Measurements from ENCODE around the gene BAG1. TPM values are rescaled to one million over a fixed set of nuclear protein-coding genes. Genes with fewer than 3 reads are reported as not detected.

The BAG1 gene
- total RNA-seq, 2 experiments from 2014 or later: 56.3 to 57.1 TPM

DNA sequence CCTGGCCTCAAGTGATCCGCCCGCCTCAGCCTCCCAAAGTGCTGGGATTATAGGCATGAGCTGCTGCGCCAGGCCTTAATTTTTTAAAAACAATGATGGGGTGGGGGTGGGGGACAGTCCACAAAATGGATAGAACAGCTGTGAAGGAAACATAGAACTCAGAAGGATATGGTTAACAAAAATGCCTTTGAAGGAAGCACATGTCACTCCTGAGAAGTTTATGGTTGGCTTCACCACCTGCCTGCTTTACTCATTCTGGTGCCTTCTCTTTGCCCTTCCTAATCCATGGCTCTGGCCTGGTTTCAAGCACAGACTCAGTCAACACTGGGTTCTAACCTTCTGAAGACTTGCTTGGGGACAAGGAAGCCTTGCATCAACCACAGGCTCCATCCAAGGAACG lies 10.3 kb downstream of the BAG1 start:
- ChIA-PET CTCF (interaction anchor here (0.7 kb wide), 1 partner anchor 80 kb away, joined by 3 read pairs; no protein-coding TSS in a partner anchor), POLR2A (no interaction called here)
- no peak overlapping the region for H3K4me3 Mint-ChIP-seq
- no peak for DNase-seq
- H3K27me3 Mint-ChIP-seq: no peaks in the 10 kb centered on the region
- peaks cover 53% of the 10 kb centered on the region for H3K36me3 Mint-ChIP-seq (ENCODE audit: low read depth)
- H3K4me1 Mint-ChIP-seq: peaks cover 7% of the 10 kb centered on the region
- H3K9me3 Mint-ChIP-seq: no peaks in the 10 kb centered on the region
- no peak overlapping the region for H3K27ac Mint-ChIP-seq

DNA sequence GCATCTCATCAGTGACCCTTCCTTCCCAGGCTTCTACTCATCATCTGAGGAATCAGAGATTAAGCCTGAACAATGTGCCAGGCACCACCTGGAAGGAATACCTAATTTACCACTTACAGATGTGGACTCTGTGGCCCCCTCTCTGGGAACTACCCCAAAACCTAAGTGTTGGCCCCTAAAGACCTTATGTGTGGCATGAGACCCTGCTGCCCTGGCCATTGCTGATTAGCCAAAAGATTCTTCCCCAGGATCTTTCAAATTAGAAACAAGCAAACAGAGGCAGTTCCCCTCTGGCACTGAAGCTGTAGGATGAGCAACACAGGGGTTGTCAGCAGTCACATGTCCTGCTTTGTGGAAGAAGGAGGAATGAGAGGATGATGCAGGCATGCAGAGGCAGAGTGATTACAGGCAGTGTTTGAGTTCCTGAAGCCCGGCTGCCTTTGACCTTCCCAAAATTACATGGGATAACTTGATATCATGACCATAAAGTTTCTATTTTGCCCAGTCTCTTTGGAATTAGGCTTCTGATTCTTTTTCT lies 14.0 kb downstream of the BAG1 start:
- Mint-ChIP-seq H3K9me3 (no peaks in the 10 kb centered on the region), H3K27me3 (no peaks in the 10 kb centered on the region), H3K4me3 (no peak overlapping the region), H3K4me1 (peaks cover 5% of the 10 kb centered on the region), H3K36me3 (ENCODE audit: low read depth) (peaks cover 30% of the 10 kb centered on the region), H3K27ac (peak overlapping the region; percentile 33)
- POLR2A ChIA-PET: no interaction called here
- no peak for DNase-seq
- CTCF ChIA-PET: no interaction called here

DNA sequence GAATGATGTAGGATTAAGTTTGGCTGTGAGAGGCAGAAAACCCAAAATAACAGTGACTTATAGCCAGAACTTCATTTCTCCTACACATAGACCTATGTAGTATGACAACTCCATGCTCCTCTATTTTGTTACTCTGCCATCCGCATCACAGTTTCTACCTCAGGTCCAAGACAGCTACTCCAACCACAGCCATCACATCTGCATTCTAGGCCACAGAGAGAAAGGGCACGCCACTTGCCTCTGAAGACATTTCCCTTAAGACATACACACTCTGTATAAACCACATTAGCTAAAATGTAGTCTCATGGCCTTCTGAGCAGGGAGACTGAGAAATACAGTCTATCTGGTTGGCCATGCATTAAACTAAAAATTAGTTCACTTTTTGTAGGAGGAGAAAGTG lies 14.5 kb downstream of the BAG1 start:
- ChIA-PET CTCF (no interaction called here), POLR2A (no interaction called here)
- no peak overlapping the region for H3K27ac Mint-ChIP-seq
- DNase-seq: no peak
- H3K4me3 Mint-ChIP-seq: no peak overlapping the region
- H3K4me1 Mint-ChIP-seq: peaks cover 5% of the 10 kb centered on the region
- no peaks in the 10 kb centered on the region for H3K9me3 Mint-ChIP-seq
- no peaks in the 10 kb centered on the region for H3K27me3 Mint-ChIP-seq
- H3K36me3 Mint-ChIP-seq (ENCODE audit: low read depth): peaks cover 30% of the 10 kb centered on the region

DNA sequence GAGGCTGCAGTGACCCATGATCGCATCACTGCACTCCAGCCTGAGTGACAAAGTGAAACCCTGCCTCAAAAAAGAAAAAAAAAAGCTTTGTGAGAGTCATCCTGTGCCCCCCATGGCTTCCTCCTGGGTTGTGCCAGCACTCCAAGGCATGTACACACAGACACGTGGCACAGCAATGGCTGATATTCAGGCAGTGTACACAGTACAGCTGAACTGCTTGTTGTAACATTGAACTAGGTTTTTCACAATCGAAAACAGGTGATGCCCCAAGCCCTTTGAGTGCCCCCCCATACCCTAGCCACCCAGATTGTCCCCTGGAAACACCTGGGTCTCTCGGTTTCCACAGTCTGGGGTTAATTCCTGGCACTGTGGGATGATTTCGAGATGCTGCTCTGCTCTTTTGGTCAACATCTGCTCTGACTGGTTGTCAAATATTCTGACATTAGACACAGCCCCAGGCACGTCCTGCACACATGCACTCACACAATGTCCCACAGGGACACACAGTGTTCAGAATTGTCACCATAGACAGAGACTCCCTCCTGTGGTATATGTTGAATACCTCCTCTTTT lies 15.3 kb downstream of the BAG1 start:
- Mint-ChIP-seq H3K4me1 (peaks cover 5% of the 10 kb centered on the region), H3K36me3 (ENCODE audit: low read depth) (peaks cover 23% of the 10 kb centered on the region), H3K9me3 (no peaks in the 10 kb centered on the region), H3K4me3 (no peak overlapping the region), H3K27ac (no peak overlapping the region), H3K27me3 (no peaks in the 10 kb centered on the region)
- ChIA-PET POLR2A (interaction anchor here (0.9 to 1.9 kb wide), 2 partner anchors 9 to 15 kb away, joined by 3 to 6 read pairs; partner anchors contain the start of genes BAG1 and CHMP5), CTCF (interaction anchor here (0.6 kb wide), 1 partner anchor 1181 kb away, joined by 5 read pairs; no protein-coding TSS in a partner anchor)
- no peak for DNase-seq

- H3K4me1 Mint-ChIP-seq: peaks cover 8% of the 10 kb centered on the region
- POLR2A ChIA-PET: interaction anchor here (0.9 to 1.9 kb wide), 2 partner anchors 10 to 16 kb away, joined by 3 to 6 read pairs; partner anchors contain the start of genes BAG1 and CHMP5
- H3K27ac Mint-ChIP-seq: no peak overlapping the region
Observed at GRCh38 chr9:33248606-33249005, 15.9 kb downstream of the BAG1 start.

DNA sequence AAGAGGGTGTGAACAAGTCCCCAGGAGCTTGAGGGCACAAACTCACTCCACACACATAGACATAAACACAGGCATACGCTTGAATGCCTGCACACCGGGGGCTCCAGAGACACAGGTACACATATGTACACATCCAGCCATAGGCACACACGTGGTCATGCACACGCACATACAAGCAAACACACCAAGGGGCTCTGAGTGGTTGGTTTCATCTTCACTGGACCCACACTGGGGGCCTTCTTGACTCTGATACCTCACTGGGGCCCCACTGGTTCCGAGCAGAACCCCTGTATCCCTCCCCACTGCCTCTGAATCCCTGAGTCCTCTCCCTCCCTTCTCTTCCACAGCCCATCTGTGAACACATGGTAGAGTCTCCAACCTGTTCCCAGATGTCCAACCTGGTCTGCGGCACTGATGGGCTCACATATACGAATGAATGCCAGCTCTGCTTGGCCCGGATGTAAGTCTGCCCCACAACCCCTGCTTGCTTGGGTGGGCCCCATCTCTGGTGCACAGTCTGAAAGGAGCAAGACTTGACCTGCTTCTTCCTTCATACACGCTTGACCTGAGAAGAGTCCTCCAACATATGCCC lies 18.1 kb downstream of the BAG1 start:
- Mint-ChIP-seq H3K4me1 (peaks cover 10% of the 10 kb centered on the region), H3K27me3 (peaks cover 4% of the 10 kb centered on the region), H3K9me3 (no peaks in the 10 kb centered on the region), H3K4me3 (no peak overlapping the region), H3K27ac (no peak overlapping the region), H3K36me3 (ENCODE audit: low read depth) (peaks cover 10% of the 10 kb centered on the region)
- no peak for DNase-seq
- ChIA-PET POLR2A (interaction anchor here (0.8 kb wide), 1 partner anchor 221 kb away, joined by 3 read pairs; the partner anchor contains the start of gene DNAJA1), CTCF (no interaction called here)

More at GRCh38 chr9:33248606-33249005, 15.9 kb downstream of the BAG1 start:
- Mint-ChIP-seq H3K27me3 (no peaks in the 10 kb centered on the region), H3K9me3 (no peaks in the 10 kb centered on the region), H3K4me3 (no peak overlapping the region), H3K36me3 (ENCODE audit: low read depth) (peaks cover 21% of the 10 kb centered on the region)
- CTCF ChIA-PET: interaction anchor here (0.6 kb wide), 1 partner anchor 1182 kb away, joined by 5 read pairs; no protein-coding TSS in a partner anchor
- DNase-seq: no peak

DNA sequence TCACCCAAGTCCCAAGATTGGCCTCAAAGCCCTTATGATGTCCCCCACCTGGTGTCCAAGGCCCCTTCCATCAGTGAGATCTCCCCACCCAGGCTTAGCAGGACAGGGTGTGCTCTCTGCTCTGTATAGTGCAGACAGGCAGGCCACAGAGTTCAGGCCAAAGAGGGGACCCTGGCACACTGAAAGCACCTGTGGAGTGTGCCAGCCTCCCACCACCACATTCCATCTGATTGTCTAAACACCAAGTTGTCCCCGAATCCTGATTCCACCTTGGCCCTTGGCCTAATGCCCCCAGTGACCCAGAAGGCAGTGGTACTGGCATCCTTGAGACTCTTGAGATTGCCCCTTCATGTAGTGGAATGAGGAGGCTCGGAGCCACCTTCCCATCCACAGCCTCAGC lies 19.2 kb downstream of the BAG1 start:
- H3K36me3 Mint-ChIP-seq (ENCODE audit: low read depth): peaks cover 8% of the 10 kb centered on the region
- POLR2A ChIA-PET: no interaction called here
- DNase-seq: no peak
- peaks cover 10% of the 10 kb centered on the region for H3K4me1 Mint-ChIP-seq
- CTCF ChIA-PET: no interaction called here
- H3K27ac Mint-ChIP-seq: no peak overlapping the region
- no peaks in the 10 kb centered on the region for H3K9me3 Mint-ChIP-seq
- H3K4me3 Mint-ChIP-seq: no peak overlapping the region
- peaks cover 9% of the 10 kb centered on the region for H3K27me3 Mint-ChIP-seq

DNA sequence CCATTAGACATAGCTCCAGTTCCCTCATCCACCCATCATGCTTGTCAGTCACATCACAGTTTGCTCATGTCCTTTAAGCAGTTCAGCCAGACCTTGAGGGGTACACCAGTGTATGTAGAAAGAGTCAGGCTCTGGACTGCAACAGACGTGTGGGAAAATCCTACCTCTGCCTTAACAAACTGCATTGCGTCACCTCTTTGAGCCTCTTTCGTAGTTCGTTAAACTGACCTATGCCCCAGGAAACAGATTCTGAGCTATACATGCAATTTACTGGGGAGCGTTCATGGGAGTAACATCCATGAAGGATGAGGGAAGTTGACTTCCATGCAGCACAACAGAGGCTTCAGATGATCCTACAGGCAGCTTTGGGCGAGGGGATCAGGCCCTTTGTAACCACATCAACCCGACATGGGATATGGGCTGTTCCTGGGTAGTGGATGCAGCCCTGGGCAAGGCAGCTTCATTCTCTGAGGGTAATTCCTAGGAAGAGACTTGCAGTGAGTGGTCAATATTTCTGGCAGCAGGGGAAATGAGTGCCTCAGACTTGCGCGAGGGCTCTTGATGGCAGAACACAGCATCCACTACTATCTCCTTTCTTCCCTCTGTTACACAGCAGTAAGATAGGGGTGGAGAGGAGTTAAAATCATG lies 20.2 kb downstream of the BAG1 start:
- Mint-ChIP-seq H3K36me3 (ENCODE audit: low read depth) (peaks cover 8% of the 10 kb centered on the region), H3K27me3 (peaks cover 9% of the 10 kb centered on the region), H3K4me1 (peaks cover 7% of the 10 kb centered on the region), H3K9me3 (no peaks in the 10 kb centered on the region), H3K4me3 (no peak overlapping the region), H3K27ac (no peak overlapping the region)
- no peak for DNase-seq
- CTCF ChIA-PET: no interaction called here
- POLR2A ChIA-PET: no interaction called here

DNA sequence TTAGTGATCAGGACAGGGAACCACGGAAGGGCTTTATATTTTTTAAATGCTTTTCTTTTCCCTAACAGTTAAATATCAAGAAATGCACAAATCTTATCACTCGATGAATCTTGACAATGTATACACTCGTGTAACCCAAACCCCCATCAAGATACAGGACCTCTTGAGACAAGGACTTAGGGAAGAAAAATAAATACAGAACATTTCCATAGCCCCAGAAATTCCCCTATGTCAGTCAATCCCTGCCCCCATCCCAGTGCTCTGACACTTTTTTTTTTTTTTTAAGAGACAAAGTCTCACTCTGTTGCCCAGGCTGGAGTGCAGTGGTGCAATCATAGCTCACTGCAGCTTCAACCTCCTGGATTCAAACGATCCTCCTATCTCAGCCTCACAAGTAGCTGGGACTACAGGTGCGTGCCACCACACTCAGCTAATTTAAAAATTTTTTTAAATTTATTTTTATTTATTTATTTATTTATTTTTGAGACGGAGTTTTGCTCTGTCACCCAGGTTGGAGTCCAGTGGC lies 21.8 kb downstream of the BAG1 start:
- ChIA-PET CTCF (interaction anchor here (1.9 kb wide), 1 partner anchor 16 kb away, joined by 7 read pairs; no protein-coding TSS in a partner anchor), POLR2A (interaction anchor here (1.1 kb wide), 1 partner anchor 22 kb away, joined by 3 read pairs; the partner anchor contains the start of genes BAG1 and CHMP5)
- Mint-ChIP-seq H3K36me3 (ENCODE audit: low read depth) (peaks cover 5% of the 10 kb centered on the region), H3K9me3 (no peaks in the 10 kb centered on the region), H3K27me3 (peaks cover 9% of the 10 kb centered on the region), H3K4me3 (no peak overlapping the region), H3K27ac (no peak overlapping the region), H3K4me1 (peaks cover 5% of the 10 kb centered on the region)
- DNase-seq: no peak

DNA sequence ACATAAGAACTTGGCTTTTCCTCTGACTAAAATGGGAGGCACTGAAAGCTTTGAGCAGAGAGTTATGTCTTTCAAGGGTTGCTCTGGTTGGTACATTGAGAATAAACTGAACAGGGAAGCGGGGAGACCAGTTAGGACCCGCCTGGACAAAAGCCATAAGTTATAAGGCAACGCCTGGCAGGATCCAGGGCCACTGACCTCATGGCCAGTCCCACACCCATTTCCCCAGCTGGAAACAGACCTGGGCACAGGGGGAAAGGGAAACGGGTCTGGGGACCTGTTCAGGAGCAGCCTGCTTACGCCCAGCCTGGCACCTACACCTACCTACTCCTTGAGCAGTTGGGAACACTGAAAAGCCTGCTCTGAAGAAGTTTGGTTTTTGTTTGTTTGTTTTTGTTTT lies 23.2 kb downstream of the BAG1 start:
- ChIA-PET POLR2A (interaction anchor here (1.5 kb wide), 1 partner anchor 217 kb away, joined by 4 read pairs; the partner anchor contains the start of gene DNAJA1), CTCF (interaction anchor here (1.1 to 1.9 kb wide), 2 partner anchors 10 to 15 kb away, joined by 3 to 7 read pairs; no protein-coding TSS in a partner anchor)
- Mint-ChIP-seq H3K9me3 (no peaks in the 10 kb centered on the region), H3K4me1 (peaks cover 5% of the 10 kb centered on the region), H3K27ac (no peak overlapping the region), H3K36me3 (ENCODE audit: low read depth) (no peaks in the 10 kb centered on the region), H3K27me3 (peaks cover 9% of the 10 kb centered on the region), H3K4me3 (no peak overlapping the region)
- DNase-seq: no peak

GRCh38 chr9:33239921-33240320 lies 24.6 kb downstream of the BAG1 start, which contains the start of gene SPINK4:
Gene SPINK4 (plus strand): TSS chr9:33240167. CDS start chr9:33240209, 42 bp downstream.
- no peak within 1 kb of the TSS for H3K4me3 Mint-ChIP-seq
- POLR2A ChIA-PET: interaction anchor here (0.9 to 1.5 kb wide), 3 partner anchors 14 to 215 kb away, joined by 3 to 4 read pairs (median 3); partner anchors contain the start of gene DNAJA1
- CTCF ChIA-PET: interaction anchor here (0.7 to 1.1 kb wide), 3 partner anchors 9 to 47 kb away, joined by 3 to 5 read pairs (median 3); no protein-coding TSS in a partner anchor
- DNase-seq: no peak
- peaks cover 5% of the 10 kb centered on the region for H3K4me1 Mint-ChIP-seq
- H3K9me3 Mint-ChIP-seq: no peaks in the 10 kb centered on the region
- H3K36me3 Mint-ChIP-seq (ENCODE audit: low read depth): no peaks in the 10 kb centered on the region
- peaks cover 14% of the 10 kb centered on the region for H3K27me3 Mint-ChIP-seq
- no peak within 1 kb of the TSS for H3K27ac Mint-ChIP-seq

- Mint-ChIP-seq H3K36me3 (ENCODE audit: low read depth) (no peaks in the 10 kb centered on the region), H3K4me3 (no peak overlapping the region), H3K27ac (no peak overlapping the region), H3K9me3 (no peaks in the 10 kb centered on the region), H3K4me1 (no peaks in the 10 kb centered on the region), H3K27me3 (peaks cover 14% of the 10 kb centered on the region)
- ChIA-PET POLR2A (interaction anchor here (0.9 kb wide), 1 partner anchor 28 kb away, joined by 3 read pairs; the partner anchor contains the start of genes BAG1 and CHMP5), CTCF (no interaction called here)
- no peak for DNase-seq
Observed at GRCh38 chr9:33236571-33236970, 27.9 kb downstream of the BAG1 start.

Measured in activated CD4-positive, alpha-beta memory T cell treated with anti-CD3 and anti-CD28 coated beads, Interleukin-2, amount 10 ng/mL, durations not matched to agents 7 days and 5 days (primary cell).